ENCODE results near the gene CCDC32. TPM values are rescaled to one million over a fixed set of nuclear protein-coding genes. Genes with fewer than 3 reads are reported as not detected.
A peak's percentile ranks its signal among the peaks of the same experiment; 100 is the strongest.
"Not testable (repeated sequence)": the region's sequence is repeated elsewhere in the genome, so short reads cannot be mapped to it uniquely, and the experiment has no call there.

The CCDC32 gene
- total RNA-seq, 1 donor from 2014 or later = 28.3 TPM

DNA sequence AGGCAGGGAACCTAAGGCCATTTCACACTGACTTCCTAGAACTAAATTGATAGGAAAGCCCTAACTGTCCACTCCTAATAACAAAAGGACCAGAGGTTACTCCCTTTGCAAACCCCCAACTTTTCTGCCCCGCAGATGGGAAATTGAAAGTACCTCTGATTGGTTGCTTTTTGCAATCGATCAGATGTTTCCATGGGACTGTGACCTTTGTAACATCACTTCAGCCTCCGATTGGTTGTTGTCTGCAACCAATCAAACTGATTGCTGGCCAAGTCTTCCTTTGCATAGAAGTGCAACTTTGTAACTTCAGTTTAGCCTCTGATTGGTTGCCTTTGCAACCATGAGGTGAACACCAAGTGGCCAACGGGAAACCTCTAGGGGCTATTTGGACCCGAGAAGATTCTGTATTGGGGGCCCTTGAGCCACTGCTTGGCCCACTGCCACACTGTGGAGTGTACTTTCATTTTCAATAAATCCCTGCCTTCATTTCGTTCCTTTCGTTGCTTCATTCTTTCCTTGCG lies 17.9 kb upstream of the CCDC32 start:
- Mint-ChIP-seq H3K27ac (ENCODE audit: unreplicated experiment) (no peak overlapping the region), H3K9me3 (ENCODE audit: unreplicated experiment) (no peaks in the 10 kb centered on the region)
- no peak for DNase-seq (ENCODE audit: extremely low spot score, unreplicated experiment)

DNA sequence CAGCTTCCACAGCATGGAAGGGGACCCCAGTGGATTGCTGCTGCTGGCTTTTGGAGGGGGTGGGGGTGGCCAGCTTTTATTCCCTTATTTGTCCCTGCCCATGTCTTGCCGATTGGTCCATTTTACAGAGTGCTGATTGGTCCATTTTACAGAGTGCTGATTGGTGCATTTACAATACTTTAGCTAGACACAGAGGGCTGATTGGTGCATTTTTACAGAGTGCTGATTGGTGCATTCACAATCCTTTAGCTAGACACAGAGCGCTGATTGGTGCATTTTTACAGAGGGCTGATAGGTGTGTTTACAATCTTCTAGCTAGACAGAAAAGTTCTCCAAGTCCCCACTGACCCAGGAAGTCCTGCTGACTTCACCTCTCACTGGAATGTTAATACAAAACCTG lies 17.0 kb upstream of the CCDC32 start:
- not testable (repeated sequence) for H3K4me1 Mint-ChIP-seq (ENCODE audit: unreplicated experiment); H3K27me3 Mint-ChIP-seq (ENCODE audit: unreplicated experiment); H3K27ac Mint-ChIP-seq (ENCODE audit: unreplicated experiment); H3K9me3 Mint-ChIP-seq (ENCODE audit: unreplicated experiment); DNase-seq (ENCODE audit: extremely low spot score, unreplicated experiment); H3K4me3 Mint-ChIP-seq (ENCODE audit: unreplicated experiment); H3K36me3 Mint-ChIP-seq (ENCODE audit: unreplicated experiment)

More for the DNA sequence above, 17.9 kb upstream of the CCDC32 start:
- Mint-ChIP-seq H3K27me3 (ENCODE audit: unreplicated experiment) (peaks cover 3% of the 10 kb centered on the region), H3K36me3 (ENCODE audit: unreplicated experiment) (no peaks in the 10 kb centered on the region), H3K4me3 (ENCODE audit: unreplicated experiment) (no peak overlapping the region), H3K4me1 (ENCODE audit: unreplicated experiment) (no peaks in the 10 kb centered on the region)
- TF ChIP-seq, protein P1, sequence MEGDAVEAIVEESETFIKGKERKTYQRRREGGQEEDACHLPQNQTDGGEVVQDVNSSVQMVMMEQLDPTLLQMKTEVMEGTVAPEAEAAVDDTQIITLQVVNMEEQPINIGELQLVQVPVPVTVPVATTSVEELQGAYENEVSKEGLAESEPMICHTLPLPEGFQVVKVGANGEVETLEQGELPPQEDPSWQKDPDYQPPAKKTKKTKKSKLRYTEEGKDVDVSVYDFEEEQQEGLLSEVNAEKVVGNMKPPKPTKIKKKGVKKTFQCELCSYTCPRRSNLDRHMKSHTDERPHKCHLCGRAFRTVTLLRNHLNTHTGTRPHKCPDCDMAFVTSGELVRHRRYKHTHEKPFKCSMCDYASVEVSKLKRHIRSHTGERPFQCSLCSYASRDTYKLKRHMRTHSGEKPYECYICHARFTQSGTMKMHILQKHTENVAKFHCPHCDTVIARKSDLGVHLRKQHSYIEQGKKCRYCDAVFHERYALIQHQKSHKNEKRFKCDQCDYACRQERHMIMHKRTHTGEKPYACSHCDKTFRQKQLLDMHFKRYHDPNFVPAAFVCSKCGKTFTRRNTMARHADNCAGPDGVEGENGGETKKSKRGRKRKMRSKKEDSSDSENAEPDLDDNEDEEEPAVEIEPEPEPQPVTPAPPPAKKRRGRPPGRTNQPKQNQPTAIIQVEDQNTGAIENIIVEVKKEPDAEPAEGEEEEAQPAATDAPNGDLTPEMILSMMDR (IDR thresholded peaks at IDR 0.05) = no peak

GRCh38 chr15:40578892-40579291 lies 14.1 kb upstream of the CCDC32 start:
- Mint-ChIP-seq H3K4me3 (ENCODE audit: unreplicated experiment) (no peak overlapping the region), H3K9me3 (ENCODE audit: unreplicated experiment) (no peaks in the 10 kb centered on the region), H3K27ac (ENCODE audit: unreplicated experiment) (no peak overlapping the region), H3K4me1 (ENCODE audit: unreplicated experiment) (no peaks in the 10 kb centered on the region), H3K27me3 (ENCODE audit: unreplicated experiment) (no peaks in the 10 kb centered on the region), H3K36me3 (ENCODE audit: unreplicated experiment) (peaks cover 6% of the 10 kb centered on the region)
- TF ChIP-seq, protein P1 (IDR thresholded peaks at IDR 0.05) = no peak
- DNase-seq (ENCODE audit: extremely low spot score, unreplicated experiment) = no peak

GRCh38 chr15:40576914-40577313 lies 12.1 kb upstream of the CCDC32 start:
- not testable (repeated sequence) for H3K4me3 Mint-ChIP-seq (ENCODE audit: unreplicated experiment); H3K9me3 Mint-ChIP-seq (ENCODE audit: unreplicated experiment); DNase-seq (ENCODE audit: extremely low spot score, unreplicated experiment); H3K27ac Mint-ChIP-seq (ENCODE audit: unreplicated experiment); H3K27me3 Mint-ChIP-seq (ENCODE audit: unreplicated experiment); H3K4me1 Mint-ChIP-seq (ENCODE audit: unreplicated experiment)
- H3K36me3 Mint-ChIP-seq (ENCODE audit: unreplicated experiment) = peaks cover 15% of the 10 kb centered on the region

DNA sequence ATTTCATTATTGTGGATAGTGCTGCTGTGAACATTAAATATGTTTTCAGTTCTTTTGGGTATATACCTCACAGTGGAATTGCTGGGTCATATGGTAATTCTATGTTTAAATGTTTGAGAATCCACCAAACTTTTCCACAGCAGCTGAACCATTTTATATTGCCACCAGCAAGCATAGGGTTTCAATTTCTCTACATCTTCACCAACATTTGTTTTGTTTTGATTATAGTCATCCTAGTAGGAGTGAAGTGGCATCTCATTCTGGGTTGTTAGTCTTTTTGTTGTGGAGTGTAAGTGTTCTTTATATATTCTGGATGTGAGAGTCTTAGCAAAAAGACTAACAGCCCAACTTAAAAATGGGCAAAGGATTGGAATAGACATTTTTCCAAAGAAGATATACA lies 10.3 kb upstream of the CCDC32 start:
- no peaks in the 10 kb centered on the region for H3K9me3 Mint-ChIP-seq (ENCODE audit: unreplicated experiment)
- no peak overlapping the region for H3K27ac Mint-ChIP-seq (ENCODE audit: unreplicated experiment)
- peaks cover 15% of the 10 kb centered on the region for H3K36me3 Mint-ChIP-seq (ENCODE audit: unreplicated experiment)
- TF ChIP-seq, protein P1 (IDR thresholded peaks at IDR 0.05) = no peak
- no peaks in the 10 kb centered on the region for H3K27me3 Mint-ChIP-seq (ENCODE audit: unreplicated experiment)
- H3K4me3 Mint-ChIP-seq (ENCODE audit: unreplicated experiment) = no peak overlapping the region
- no peak for DNase-seq (ENCODE audit: extremely low spot score, unreplicated experiment)
- H3K4me1 Mint-ChIP-seq (ENCODE audit: unreplicated experiment) = peaks cover 6% of the 10 kb centered on the region

DNA sequence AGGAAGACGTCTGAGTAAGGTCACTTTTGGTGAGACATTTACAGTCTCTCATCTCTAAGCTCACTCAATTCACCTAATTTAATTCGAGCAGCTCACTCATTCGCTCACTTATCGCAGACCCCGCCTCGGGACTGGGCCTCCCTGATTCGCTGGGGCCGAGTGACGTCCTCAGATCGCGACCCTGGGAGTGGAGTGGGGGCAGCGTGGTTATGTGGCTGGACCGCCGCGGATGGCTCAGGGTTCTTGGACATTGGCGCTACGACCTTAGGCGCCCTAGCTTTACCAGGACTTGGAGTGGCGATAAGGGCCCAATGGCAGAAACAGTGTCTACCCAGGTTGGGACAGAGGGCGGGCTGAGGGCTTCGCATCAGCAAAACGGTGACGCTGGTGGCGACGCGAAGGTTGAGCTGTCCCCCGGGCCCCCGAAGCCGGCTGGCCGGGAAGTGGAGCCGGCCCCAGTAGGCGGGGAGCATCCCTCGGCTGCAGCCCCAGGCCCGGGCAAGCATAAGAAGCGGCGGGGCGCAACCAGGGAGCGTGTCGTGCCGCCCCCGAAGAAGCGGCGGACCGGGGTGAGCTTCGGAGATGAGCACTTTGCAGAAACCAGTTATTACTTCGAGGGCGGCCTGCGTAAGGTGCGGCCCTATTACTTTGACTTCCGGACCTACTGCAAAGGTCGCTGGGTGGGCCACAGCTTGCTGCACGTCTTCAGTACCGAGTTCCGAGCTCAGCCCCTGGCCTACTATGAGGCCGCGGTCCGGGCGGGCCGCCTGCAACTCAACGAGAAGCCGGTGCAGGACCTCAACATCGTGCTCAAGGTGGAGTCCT lies 4.5 kb upstream of the CCDC32 start, which contains the start of gene RPUSD2:
TSS of gene RPUSD2 (plus strand) at position 171 of the 825 bp plus-strand sequence. CDS start at position 210, 39 bp downstream.
- no peaks in the 10 kb centered on the region for H3K27me3 Mint-ChIP-seq (ENCODE audit: unreplicated experiment)
- peak within 1 kb of the TSS; percentile 96 for H3K27ac Mint-ChIP-seq (ENCODE audit: unreplicated experiment)
- peaks cover 22% of the 10 kb centered on the region for H3K4me1 Mint-ChIP-seq (ENCODE audit: unreplicated experiment)
- peak within 1 kb of the TSS; percentile 95 for H3K4me3 Mint-ChIP-seq (ENCODE audit: unreplicated experiment)
- H3K9me3 Mint-ChIP-seq (ENCODE audit: unreplicated experiment) = no peaks in the 10 kb centered on the region
- TF ChIP-seq, protein P1 (IDR thresholded peaks at IDR 0.05) = no peak
- peak; percentile 95 for DNase-seq (ENCODE audit: extremely low spot score, unreplicated experiment)
- H3K36me3 Mint-ChIP-seq (ENCODE audit: unreplicated experiment) = peaks cover 11% of the 10 kb centered on the region
